SK-N-SH (cell line): ENCODE results near the gene ASB18. TPM values are rescaled to one million over a fixed set of nuclear protein-coding genes. Genes with fewer than 3 reads are reported as not detected.

ENCODE experiments used
- CTCF ChIA-PET: fragments of 300-600, 350-600 bp; formaldehyde crosslinking; extraction: SDS; loops from one replicate; lab custom pipeline; 2021; lab: Yijun Ruan, JAX
- POLR2A ChIA-PET: fragments of 350-600 bp; sonication (Branson Sonifier 250); formaldehyde crosslinking; extraction: SDS; loops from one replicate; lab custom pipeline; 2020; ENCODE audit warnings: antibody characterized with exemption, inconsistent platforms; lab: Yijun Ruan, JAX
- DNase-seq: peaks from one replicate; pipeline ENCODE4 v3.0.0; 2012
- H2AFZ ChIP-seq: fragments of 200-600 bp; sonication (generic); 2 replicates; pipeline ENCODE4 v1.8.1; 2016; ENCODE audit warnings: antibody characterized with exemption, mild to moderate bottlenecking, low read depth
- H3F3A ChIP-seq: fragments of 200-600 bp; sonication (generic); replicated peaks from 2 replicates; pipeline ENCODE3; 2016; ENCODE audit warnings: antibody characterized with exemption, mild to moderate bottlenecking; ENCODE audit not compliant: insufficient read depth
- H3K27ac ChIP-seq, 2 experiments: fragments of 200-500 bp in 1 of 2; fragments of 200-600 bp in 1 of 2; sonication (Bioruptor generic) in 1 of 2; sonication (generic), shearing (Covaris generic) in 1 of 2; 2 replicates each; pipeline versions ENCODE4 v1.5.1 to v1.6.1; 2014 to 2016; ENCODE audit warnings: low read depth in 2 of 2, inconsistent platforms in 1 of 2, low read length in 1 of 2, mild to moderate bottlenecking in 1 of 2, mixed read lengths in 1 of 2
- H3K27me3 ChIP-seq: fragments of 200-600 bp; sonication (generic), shearing (Covaris generic); 2 replicates; pipeline ENCODE4 v1.6.1; 2016; ENCODE audit warnings: mixed run types; ENCODE audit not compliant: insufficient read depth
- H3K36me3 ChIP-seq, 2 experiments: fragments of 200-500 bp in 1 of 2; fragments of 200-600 bp in 1 of 2; sonication (Bioruptor generic) in 1 of 2; sonication (generic) in 1 of 2; replicated peaks in 1 of 2; 2 replicates each; pipeline versions ENCODE3 to v1.5.1; 2014 to 2016; ENCODE audit warnings: low read length in 1 of 2, mild to moderate bottlenecking in 1 of 2; ENCODE audit not compliant: insufficient read depth in 2 of 2, control insufficient read depth in 1 of 2
- H3K4me1 ChIP-seq, 2 experiments: fragments of 200-500 bp in 1 of 2; fragments of 200-600 bp in 1 of 2; sonication (Bioruptor generic) in 1 of 2; sonication (generic), shearing (Covaris generic) in 1 of 2; 2 replicates each; pipeline versions ENCODE4 v1.5.1 to v1.6.1; 2014 to 2016; ENCODE audit warnings: low read depth in 1 of 2, low read length in 1 of 2, mixed run types in 1 of 2; ENCODE audit not compliant: insufficient read depth in 2 of 2, control insufficient read depth in 1 of 2
- H3K4me2 ChIP-seq: fragments of 200-600 bp; sonication (generic), shearing (Covaris generic); 2 replicates; pipeline ENCODE4 v1.6.1; 2017; ENCODE audit warnings: mixed run types
- H3K4me3 ChIP-seq, 2 experiments: fragments of 200-500 bp in 1 of 2; fragments of 200-600 bp in 1 of 2; sonication (Bioruptor generic) in 1 of 2; sonication (generic), shearing (Covaris generic) in 1 of 2; 2 replicates each; pipeline versions ENCODE4 v1.5.1 to v1.8.1; 2014 to 2016; ENCODE audit warnings: low read depth in 2 of 2, inconsistent platforms in 1 of 2, low read length in 1 of 2, mild to moderate bottlenecking in 1 of 2, mixed read lengths in 1 of 2, moderate library complexity in 1 of 2
- H3K79me2 ChIP-seq: fragments of 200-600 bp; sonication (generic); 2 replicates; pipeline ENCODE4 v1.8.1; 2017; ENCODE audit warnings: mild to moderate bottlenecking; ENCODE audit not compliant: insufficient read depth
- H3K9ac ChIP-seq: fragments of 200-600 bp; sonication (generic); 2 replicates; pipeline ENCODE4 v1.6.1; 2017; ENCODE audit warnings: mixed run types
- H3K9me2 ChIP-seq: fragments of 200-600 bp; sonication (generic); 2 replicates; pipeline ENCODE4 v1.6.1; 2017; ENCODE audit warnings: mixed run types
- H3K9me3 ChIP-seq: fragments of 200-600 bp; sonication (generic); 2 replicates; pipeline ENCODE4 v1.6.1; 2017; ENCODE audit warnings: mixed run types, mild to moderate bottlenecking, moderate library complexity
- H4K20me1 ChIP-seq: fragments of 200-600 bp; sonication (generic); 2 replicates; pipeline ENCODE4 v1.6.1; 2017; ENCODE audit warnings: mild to moderate bottlenecking, mixed run types; ENCODE audit not compliant: insufficient read depth
- CHD2 ChIP-seq: fragments of 150-350 bp; IDR thresholded peaks from 2 replicates; pipeline ENCODE4 v1.6.1; 2018; ENCODE audit warnings: low read length; ENCODE audit not compliant: partially characterized antibody
- EZH2phosphoT487 ChIP-seq: fragments of 200-600 bp; sonication (generic); IDR thresholded peaks from 2 replicates; pipeline ENCODE4 v1.6.1; 2017; ENCODE audit warnings: low read depth, mixed run types, mild to moderate bottlenecking, antibody characterized with exemption, moderate library complexity, borderline replicate concordance
- FOXJ3 ChIP-seq: sonication (generic); formaldehyde crosslinking; IDR thresholded peaks from 2 replicates; pipeline ENCODE4 v1.5.1; 2020; ENCODE audit warnings: mild to moderate bottlenecking, missing genetic modification reagents
- FOXM1 ChIP-seq: IDR thresholded peaks from 2 replicates; pipeline ENCODE4 v1.4.0; 2012; ENCODE audit warnings: low read depth, mild to moderate bottlenecking
- JUND ChIP-seq: IDR thresholded peaks from 2 replicates; pipeline ENCODE4 v1.4.0; 2012
- MEF2A ChIP-seq: IDR thresholded peaks from 2 replicates; pipeline ENCODE4 v1.4.0; 2012; ENCODE audit warnings: low read depth, borderline replicate concordance
- POLR2AphosphoS5 ChIP-seq: IDR thresholded peaks from 2 replicates; pipeline ENCODE4 v1.6.1; 2012; ENCODE audit warnings: low read depth, low read length
- RAD21 ChIP-seq: IDR thresholded peaks from 2 replicates; pipeline ENCODE4 v1.6.1; 2012; ENCODE audit warnings: mild to moderate bottlenecking, low read length
- RCOR1 ChIP-seq: fragments of 150-350 bp; IDR thresholded peaks from 2 replicates; pipeline ENCODE4 v1.6.1; 2017; ENCODE audit warnings: antibody characterized with exemption, low read length
- SIN3A ChIP-seq: IDR thresholded peaks from 2 replicates; pipeline ENCODE4 v1.6.1; 2012; ENCODE audit warnings: low read depth, mild to moderate bottlenecking, low read length, moderate library complexity, borderline replicate concordance
- TAF1 ChIP-seq: IDR thresholded peaks from 2 replicates; pipeline ENCODE4 v1.6.1; 2012; ENCODE audit warnings: low read depth, mild to moderate bottlenecking, low read length, moderate library complexity, borderline replicate concordance
- TCF12 ChIP-seq: IDR thresholded peaks from 2 replicates; pipeline ENCODE4 v1.4.0; 2012
- TEAD4 ChIP-seq: IDR thresholded peaks from 2 replicates; pipeline ENCODE4 v1.4.0; 2012; ENCODE audit warnings: mild to moderate bottlenecking, borderline replicate concordance; ENCODE audit not compliant: insufficient read depth
- YY1 ChIP-seq: IDR thresholded peaks from 2 replicates; pipeline ENCODE4 v1.4.0; 2012; ENCODE audit warnings: low read depth, mild to moderate bottlenecking
- WGBS: methylation state at CpG from one replicate; pipeline ENCODE4 v1.1.6; 2017; ENCODE audit warnings: low lambda C conversion rate; 5-methylcytosine and 5-hydroxymethylcytosine counted together
- polyA plus RNA-seq, 3 experiments: library from polyadenylated mRNA; depleted of rRNA; stranded (reverse); fragments of >200 nt; gene quantifications; 2 replicates each; pipeline ENCODE4 v1.2.3, GENCODE V29; 2012
- TF ChIP-seq, protein P1 (sequence below): IDR thresholded peaks from 2 replicates; pipeline ENCODE4; 2012
- TF ChIP-seq, protein P2 (sequence below): fragments of 150-350 bp; IDR thresholded peaks from 2 replicates; pipeline ENCODE4 v1.6.1; 2016; ENCODE audit warnings: mild to moderate bottlenecking, low read depth, low read length
- TF ChIP-seq, protein P3 (sequence below): fragments of 200-600 bp; sonication (generic); IDR thresholded peaks from 2 replicates; pipeline ENCODE4 v1.6.1; 2017; ENCODE audit warnings: antibody characterized with exemption, mild to moderate bottlenecking, moderate library complexity
- TF ChIP-seq, protein P4 (sequence below): IDR thresholded peaks from 2 replicates; pipeline ENCODE4 v1.4.0; 2012; ENCODE audit warnings: low read depth, borderline replicate concordance
- TF ChIP-seq, protein P5 (sequence below): fragments of 150-350 bp; IDR thresholded peaks from 2 replicates; pipeline ENCODE4 v1.6.1; 2017; ENCODE audit warnings: antibody characterized with exemption, low read length, low read depth, borderline replicate concordance

Gene ASB18
- polyA plus RNA-seq, 1 of the 3 experiments (the other 2 are of a cell fraction) = not detected

DNA sequence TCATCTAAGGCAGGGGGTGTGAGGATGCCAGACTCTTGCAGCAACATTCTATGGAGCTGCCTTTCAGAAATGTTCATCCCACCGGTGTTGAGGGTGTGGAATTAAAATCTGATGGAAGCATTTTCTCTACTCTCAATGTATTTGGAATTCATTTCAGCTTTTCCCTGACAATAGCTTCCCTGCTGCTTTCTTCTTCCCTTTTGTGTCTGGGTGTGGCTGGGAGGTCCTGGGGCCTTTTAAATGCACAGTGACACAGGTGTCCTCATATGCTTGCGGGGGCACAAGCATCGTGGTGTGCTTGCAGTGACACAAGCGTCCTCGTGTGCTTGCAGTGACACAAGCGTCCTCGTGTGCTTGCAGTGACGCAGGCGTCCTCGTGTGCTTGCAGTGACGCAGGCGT, 43.4 kb upstream of the ASB18 start:
- H3K4me2 ChIP-seq = no peak overlapping the region
- 56% methylated on average over 12 of the region's 12 CpGs for WGBS
- no peaks in the 10 kb centered on the region for H3F3A ChIP-seq
- no peaks in the 10 kb centered on the region for H4K20me1 ChIP-seq
- ChIA-PET POLR2A (no interaction called here), CTCF (no interaction called here)
- no peak for TF ChIP-seq MEF2A
- TF ChIP-seq TEAD4 = no peak
- TF ChIP-seq, protein P1, sequence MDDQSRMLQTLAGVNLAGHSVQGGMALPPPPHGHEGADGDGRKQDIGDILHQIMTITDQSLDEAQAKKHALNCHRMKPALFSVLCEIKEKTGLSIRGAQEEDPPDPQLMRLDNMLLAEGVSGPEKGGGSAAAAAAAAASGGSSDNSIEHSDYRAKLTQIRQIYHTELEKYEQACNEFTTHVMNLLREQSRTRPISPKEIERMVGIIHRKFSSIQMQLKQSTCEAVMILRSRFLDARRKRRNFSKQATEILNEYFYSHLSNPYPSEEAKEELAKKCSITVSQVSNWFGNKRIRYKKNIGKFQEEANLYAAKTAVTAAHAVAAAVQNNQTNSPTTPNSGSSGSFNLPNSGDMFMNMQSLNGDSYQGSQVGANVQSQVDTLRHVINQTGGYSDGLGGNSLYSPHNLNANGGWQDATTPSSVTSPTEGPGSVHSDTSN = no peak
- TF ChIP-seq, protein P2, sequence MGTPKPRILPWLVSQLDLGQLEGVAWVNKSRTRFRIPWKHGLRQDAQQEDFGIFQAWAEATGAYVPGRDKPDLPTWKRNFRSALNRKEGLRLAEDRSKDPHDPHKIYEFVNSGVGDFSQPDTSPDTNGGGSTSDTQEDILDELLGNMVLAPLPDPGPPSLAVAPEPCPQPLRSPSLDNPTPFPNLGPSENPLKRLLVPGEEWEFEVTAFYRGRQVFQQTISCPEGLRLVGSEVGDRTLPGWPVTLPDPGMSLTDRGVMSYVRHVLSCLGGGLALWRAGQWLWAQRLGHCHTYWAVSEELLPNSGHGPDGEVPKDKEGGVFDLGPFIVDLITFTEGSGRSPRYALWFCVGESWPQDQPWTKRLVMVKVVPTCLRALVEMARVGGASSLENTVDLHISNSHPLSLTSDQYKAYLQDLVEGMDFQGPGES = no peak
- no peak for TF ChIP-seq JUND
- no peak for TF ChIP-seq TAF1
- TF ChIP-seq POLR2AphosphoS5 = no peak
- no peak for TF ChIP-seq RCOR1
- TF ChIP-seq FOXJ3 (CRISPR knock-in tag) = no peak
- TF ChIP-seq, protein P3, sequence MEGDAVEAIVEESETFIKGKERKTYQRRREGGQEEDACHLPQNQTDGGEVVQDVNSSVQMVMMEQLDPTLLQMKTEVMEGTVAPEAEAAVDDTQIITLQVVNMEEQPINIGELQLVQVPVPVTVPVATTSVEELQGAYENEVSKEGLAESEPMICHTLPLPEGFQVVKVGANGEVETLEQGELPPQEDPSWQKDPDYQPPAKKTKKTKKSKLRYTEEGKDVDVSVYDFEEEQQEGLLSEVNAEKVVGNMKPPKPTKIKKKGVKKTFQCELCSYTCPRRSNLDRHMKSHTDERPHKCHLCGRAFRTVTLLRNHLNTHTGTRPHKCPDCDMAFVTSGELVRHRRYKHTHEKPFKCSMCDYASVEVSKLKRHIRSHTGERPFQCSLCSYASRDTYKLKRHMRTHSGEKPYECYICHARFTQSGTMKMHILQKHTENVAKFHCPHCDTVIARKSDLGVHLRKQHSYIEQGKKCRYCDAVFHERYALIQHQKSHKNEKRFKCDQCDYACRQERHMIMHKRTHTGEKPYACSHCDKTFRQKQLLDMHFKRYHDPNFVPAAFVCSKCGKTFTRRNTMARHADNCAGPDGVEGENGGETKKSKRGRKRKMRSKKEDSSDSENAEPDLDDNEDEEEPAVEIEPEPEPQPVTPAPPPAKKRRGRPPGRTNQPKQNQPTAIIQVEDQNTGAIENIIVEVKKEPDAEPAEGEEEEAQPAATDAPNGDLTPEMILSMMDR = no peak
- TF ChIP-seq, protein P4, sequence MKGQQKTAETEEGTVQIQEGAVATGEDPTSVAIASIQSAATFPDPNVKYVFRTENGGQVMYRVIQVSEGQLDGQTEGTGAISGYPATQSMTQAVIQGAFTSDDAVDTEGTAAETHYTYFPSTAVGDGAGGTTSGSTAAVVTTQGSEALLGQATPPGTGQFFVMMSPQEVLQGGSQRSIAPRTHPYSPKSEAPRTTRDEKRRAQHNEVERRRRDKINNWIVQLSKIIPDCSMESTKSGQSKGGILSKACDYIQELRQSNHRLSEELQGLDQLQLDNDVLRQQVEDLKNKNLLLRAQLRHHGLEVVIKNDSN = no peak
- TF ChIP-seq CHD2 = no peak
- TF ChIP-seq, protein P5, sequence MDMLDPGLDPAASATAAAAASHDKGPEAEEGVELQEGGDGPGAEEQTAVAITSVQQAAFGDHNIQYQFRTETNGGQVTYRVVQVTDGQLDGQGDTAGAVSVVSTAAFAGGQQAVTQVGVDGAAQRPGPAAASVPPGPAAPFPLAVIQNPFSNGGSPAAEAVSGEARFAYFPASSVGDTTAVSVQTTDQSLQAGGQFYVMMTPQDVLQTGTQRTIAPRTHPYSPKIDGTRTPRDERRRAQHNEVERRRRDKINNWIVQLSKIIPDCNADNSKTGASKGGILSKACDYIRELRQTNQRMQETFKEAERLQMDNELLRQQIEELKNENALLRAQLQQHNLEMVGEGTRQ = no peak
- TF ChIP-seq TCF12 = no peak
- no peak for TF ChIP-seq RAD21
- no peak for TF ChIP-seq YY1
- no peak for TF ChIP-seq SIN3A
- no peak for TF ChIP-seq EZH2phosphoT487
- TF ChIP-seq FOXM1 = no peak
- no peak overlapping the region for H3K27ac ChIP-seq
- no peak overlapping the region for H3K4me3 ChIP-seq
- H3K36me3 ChIP-seq = no peaks in the 10 kb centered on the region
- H3K9me3 ChIP-seq = no peaks in the 10 kb centered on the region
- no peaks in the 10 kb centered on the region for H3K4me1 ChIP-seq
- no peaks in the 10 kb centered on the region for H3K9me2 ChIP-seq
- no peak for DNase-seq
- H3K9ac ChIP-seq = no peak overlapping the region
- H2AFZ ChIP-seq = no peak overlapping the region
- H3K27me3 ChIP-seq = no peaks in the 10 kb centered on the region
- H3K79me2 ChIP-seq = no peaks in the 10 kb centered on the region
